Measurements from ENCODE around the gene ELOF1. TPM values are rescaled to one million over a fixed set of nuclear protein-coding genes. Genes with fewer than 3 reads are reported as not detected.

ELOF1 gene
- total and polyA plus RNA-seq, 2 of the 13 experiments (the other 11 are each of a cell fraction or from before 2014, with no cell fraction given): 14.5 to 43.2 TPM

GRCh38 chr19:11580116-11580515 lies 21.1 kb upstream of the ELOF1 start:
- no peak overlapping the region for H3K4me2 ChIP-seq (ENCODE audit: low read depth, low read length)
- in situ Hi-C loops (cut with HindIII; ENCODE audit: extremely low pct_ligation_motif_present, low pct_unique_long_range_greater_than_20kb): no loop called here
- H4K20me1 ChIP-seq (ENCODE audit: insufficient read depth, low read length): no peaks in the 10 kb centered on the region
- BruUV-seq (replicated peaks): no TSS peak
- no peaks in the 10 kb centered on the region for H3K9me3 ChIP-seq (ENCODE audit: low read length)
- no peaks in the 10 kb centered on the region for H3K27me3 ChIP-seq (ENCODE audit: control insufficient read depth in 1 of 2, insufficient read depth in 2 of 2, low read length in 2 of 2)
- H3K4me3 ChIP-seq (replicated peaks in 1 of 3; ENCODE audit: insufficient read depth in 1 of 3, low read depth in 2 of 3, low read length in 3 of 3): no peak overlapping the region
- H3K36me3 ChIP-seq (replicated peaks in 1 of 2; ENCODE audit: control insufficient read depth in 1 of 2, insufficient read depth in 2 of 2, low read length in 2 of 2): no peaks in the 10 kb centered on the region
- no peak overlapping the region for H2AFZ ChIP-seq (ENCODE audit: low read length)
- peaks cover 17% of the 10 kb centered on the region for H3K4me1 ChIP-seq (ENCODE audit: insufficient read depth, low read length)
- CTCF ChIA-PET (ENCODE audit: low intra/inter-chr PET ratio, low total read pairs): no interaction called here
- DNase-seq (ENCODE audit: low spot score): no peak
- WGBS (ENCODE audit: low lambda C conversion rate): 88% methylated on average over 4 of the region's 4 CpGs
- ATAC-seq: no peak
- intact Hi-C loops (cut with micrococcal nuclease; ENCODE audit: unreplicated experiment): no loop called here
- no peak for TF ChIP-seq ZNF224 (CRISPR knock-in tag; IDR thresholded peaks at IDR 0.05)
- no peak for TF ChIP-seq ZNF512B (CRISPR knock-in tag; IDR thresholded peaks at IDR 0.05; ENCODE audit: borderline replicate concordance)
- TF ChIP-seq ZNF510 (CRISPR knock-in tag; IDR thresholded peaks at IDR 0.05; ENCODE audit: low read depth): no peak
- TF ChIP-seq ZNF704 (CRISPR knock-in tag; IDR thresholded peaks at IDR 0.05; ENCODE audit: borderline replicate concordance): no peak
- no peak for TF ChIP-seq HCFC1 (IDR thresholded peaks at IDR 0.05; ENCODE audit: low read depth, low read length)
- no peak for TF ChIP-seq EZH2 (conservative IDR thresholded peaks at IDR 0.05; ENCODE audit: low read depth, low read length)
- TF ChIP-seq DRAP1 (CRISPR knock-in tag; IDR thresholded peaks at IDR 0.05): no peak
- TF ChIP-seq ZNF570 (CRISPR knock-in tag; IDR thresholded peaks at IDR 0.05; ENCODE audit: borderline replicate concordance): no peak
- no peak for TF ChIP-seq KMT2B (CRISPR knock-in tag; IDR thresholded peaks at IDR 0.05)
- TF ChIP-seq HNRNPL (IDR thresholded peaks at IDR 0.05; ENCODE audit: low read depth, low read length): no peak
- TF ChIP-seq BCLAF1 (IDR thresholded peaks at IDR 0.05): no peak
- TF ChIP-seq REST (IDR thresholded peaks at IDR 0.05; ENCODE audit: borderline replicate concordance in 1 of 2, low read depth in 1 of 2, low read length in 2 of 2): no peak
- TF ChIP-seq ZNF652 (CRISPR knock-in tag; IDR thresholded peaks at IDR 0.05; ENCODE audit: borderline replicate concordance, low read depth): no peak
- TF ChIP-seq ZNF44 (CRISPR knock-in tag; IDR thresholded peaks at IDR 0.05): no peak
- H3K79me2 ChIP-seq (ENCODE audit: insufficient read depth, low read length): no peaks in the 10 kb centered on the region
- POLR2A ChIA-PET: no interaction called here
- H3K9ac ChIP-seq (ENCODE audit: insufficient read depth, low read depth, low read length): no peak overlapping the region
- FAIRE-seq: no peak
- no peak overlapping the region for H3K27ac ChIP-seq (ENCODE audit: extremely low read length, insufficient read depth, low read length)
